CD4-positive, alpha-beta T cell treated with Interleukin-6 at 100 ng/mL for 8 hours (primary cell): ENCODE measurements around the gene ARHGAP20.

Experiments used
- DNase-seq: peaks from one replicate; pipeline ENCODE4 v3.0.0-alpha.2; 2020; ENCODE audit warnings: mixed read lengths, low spot score

The ARHGAP20 gene

DNA sequence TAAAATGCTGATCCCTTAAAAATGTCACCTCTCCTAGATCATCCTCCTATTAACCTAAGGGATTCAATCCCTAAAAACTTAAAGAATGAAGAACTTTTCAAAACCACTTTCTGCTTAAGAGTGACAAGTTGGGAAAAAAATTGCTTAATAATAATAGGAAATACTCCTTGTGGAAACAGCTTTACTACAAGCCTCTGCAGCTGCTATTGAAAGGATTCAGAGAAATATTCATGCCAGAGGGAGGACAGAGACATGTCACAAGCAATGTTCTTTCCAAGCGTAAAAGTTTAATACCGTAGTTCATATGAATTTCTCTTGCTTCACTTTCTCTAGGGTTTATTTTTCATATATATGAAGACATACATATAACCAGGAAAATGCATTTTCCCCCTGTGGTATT is 98.2 kb downstream of the ARHGAP20 start:
- DNase-seq, result no peak

- no peak for DNase-seq
Observed at GRCh38 chr11:110613197-110613918, 98.9 kb downstream of the ARHGAP20 start.

GRCh38 chr11:110606415-110606814 is 105.8 kb downstream of the ARHGAP20 start:
- DNase-seq, result no peak

GRCh38 chr11:110601936-110602335 is 110.3 kb downstream of the ARHGAP20 start:
- DNase-seq, result no peak

DNA sequence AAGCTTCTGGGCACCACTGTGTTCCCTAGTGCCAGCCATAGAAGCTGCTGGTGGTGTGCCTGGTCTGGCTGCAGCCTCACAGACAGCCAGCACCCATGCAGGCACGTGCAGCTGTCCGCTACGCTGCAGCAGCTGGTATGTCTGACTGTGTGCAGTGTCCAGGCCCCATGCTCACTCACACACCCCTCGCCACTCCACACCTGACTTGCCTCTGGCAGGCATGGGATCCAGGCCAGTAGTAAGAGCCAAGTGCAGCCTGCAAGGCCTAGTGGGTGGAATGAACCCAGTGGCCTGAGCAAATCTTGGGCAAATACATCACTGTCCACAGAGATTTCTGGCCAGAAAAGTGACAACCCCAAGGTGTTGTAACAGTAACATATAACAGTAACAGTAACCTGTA is 111.9 kb downstream of the ARHGAP20 start:
- DNase-seq, result no peak

DNA sequence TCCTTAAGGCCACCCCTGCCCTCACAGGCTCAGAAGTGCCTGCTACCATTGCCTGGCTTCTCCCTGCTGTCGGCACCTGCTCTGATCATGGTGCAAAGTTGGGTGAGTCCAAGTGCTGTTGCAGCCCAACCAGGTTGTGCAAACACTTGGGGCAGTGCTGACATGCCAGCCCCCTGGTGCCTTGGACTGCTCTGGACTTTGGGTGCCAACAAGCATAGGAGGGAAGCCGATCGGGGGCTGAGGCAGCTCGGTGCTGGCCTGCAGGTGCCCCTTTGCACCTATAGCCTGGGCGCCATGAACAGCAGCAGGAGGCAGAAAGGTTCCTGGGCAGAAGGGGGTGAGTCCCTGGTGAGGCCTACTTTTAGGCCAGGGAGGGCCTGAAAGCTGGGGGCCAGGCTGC is 113.0 kb downstream of the ARHGAP20 start:
- DNase-seq, result no peak

DNA sequence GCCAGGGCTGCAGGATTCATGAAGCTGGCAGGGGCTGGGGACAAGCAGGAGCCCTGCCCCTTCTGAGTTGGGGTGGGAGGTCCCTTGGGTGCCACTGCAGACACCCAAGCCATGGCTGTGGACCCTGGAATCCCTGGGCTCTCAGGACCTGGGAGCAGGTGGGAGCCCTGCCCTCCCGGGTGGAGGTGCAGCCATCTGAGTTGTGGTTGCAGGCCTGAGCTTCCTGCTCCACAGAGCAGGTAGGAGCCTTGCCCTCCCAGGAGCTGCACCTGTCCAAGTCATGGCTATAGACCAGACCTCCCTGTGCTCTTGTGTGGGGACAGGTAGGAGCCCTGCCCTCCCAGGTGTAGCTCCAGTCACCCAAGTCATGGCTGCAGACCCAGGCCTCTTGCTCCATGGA is 113.5 kb downstream of the ARHGAP20 start:
- no peak for DNase-seq

DNA sequence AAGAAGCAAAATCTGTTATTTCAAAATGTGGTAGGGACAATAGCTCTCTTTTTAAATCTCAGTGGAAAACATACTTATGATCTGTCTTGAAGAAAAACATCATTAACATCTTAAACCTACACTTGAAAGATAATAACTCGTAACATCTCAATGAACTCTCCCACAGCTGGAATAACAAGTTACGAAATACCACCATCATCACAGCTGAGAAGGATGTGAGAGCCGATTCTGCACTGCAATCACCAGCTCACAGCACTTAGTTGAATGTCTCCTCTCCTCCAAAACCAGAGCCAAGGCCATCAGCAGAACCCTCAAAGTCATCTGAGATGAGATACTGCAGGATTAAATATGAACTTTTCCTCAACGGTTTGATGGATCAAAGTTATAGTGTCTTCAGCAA is 124.3 kb downstream of the ARHGAP20 start:
- no peak for DNase-seq

DNA sequence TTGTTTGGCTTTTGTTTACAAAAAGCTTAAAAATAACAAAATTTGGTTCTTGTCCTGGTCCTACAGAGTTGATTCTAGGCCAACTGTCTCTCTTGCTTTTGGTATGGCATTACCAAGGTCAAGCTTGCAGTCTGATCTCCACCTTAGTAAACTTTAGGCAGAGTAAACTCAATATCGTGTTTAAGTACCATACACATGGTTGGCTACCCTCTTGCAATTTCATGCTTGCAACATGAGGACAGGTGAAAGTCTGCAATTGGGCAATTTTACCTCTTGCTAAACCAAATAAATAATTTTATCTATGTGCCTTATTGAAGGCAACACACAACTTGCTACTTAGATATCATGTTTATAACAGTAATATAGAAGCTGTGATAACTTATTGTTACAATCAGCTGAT is 125.1 kb downstream of the ARHGAP20 start:
- no peak for DNase-seq

DNA sequence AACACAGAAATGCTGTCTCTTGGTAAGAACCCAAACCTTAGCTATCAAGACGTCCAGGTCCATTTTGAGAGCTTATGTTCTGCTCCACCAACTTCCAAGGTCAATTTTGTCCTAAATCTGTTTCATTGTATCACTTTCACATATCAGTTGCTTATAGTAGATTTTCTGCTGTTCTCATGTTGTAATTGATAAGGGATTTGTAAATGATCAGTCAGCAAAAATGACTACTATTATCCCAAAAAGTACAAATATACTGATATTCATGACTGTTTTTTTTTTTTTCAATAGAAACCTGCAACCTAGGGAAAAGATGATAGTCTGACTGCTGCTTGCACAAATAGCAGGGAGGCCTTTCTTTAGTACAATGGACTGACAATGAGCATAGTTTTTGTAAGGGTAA is 128.1 kb downstream of the ARHGAP20 start:
- DNase-seq, result no peak

DNA sequence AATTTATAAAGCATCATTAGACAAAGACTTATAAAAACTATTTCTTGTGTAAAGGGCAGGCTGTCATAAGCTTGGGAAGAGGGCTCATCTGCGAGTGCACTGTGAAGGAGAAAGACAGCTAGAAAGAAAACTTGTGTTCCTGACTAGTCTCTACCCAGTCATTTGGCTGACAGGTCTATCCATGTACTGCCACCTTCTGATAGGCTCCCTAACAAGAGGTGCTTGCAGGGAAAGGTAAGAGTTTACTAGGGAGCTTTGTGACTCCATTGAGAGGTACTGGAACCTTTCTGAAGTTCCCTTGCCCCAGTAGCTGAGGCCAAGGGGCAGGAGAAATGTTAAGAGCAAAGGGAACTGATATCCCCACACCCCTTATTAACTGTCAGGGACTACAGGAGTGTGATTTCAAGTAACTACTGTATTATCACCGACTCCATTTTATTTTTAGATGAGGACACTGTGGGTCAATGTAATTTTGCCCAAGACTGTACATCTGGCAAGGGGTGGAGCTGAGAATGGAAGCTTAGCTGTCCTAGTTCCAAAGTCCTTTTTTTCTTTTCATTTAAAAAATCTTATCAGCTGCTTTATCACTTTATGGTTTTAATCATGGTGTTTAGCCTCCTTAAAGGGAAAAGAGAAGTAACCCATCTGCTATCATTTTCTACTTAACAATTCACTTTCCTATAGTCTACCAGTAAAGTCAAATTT is 129.4 kb downstream of the ARHGAP20 start:
- no peak for DNase-seq

DNA sequence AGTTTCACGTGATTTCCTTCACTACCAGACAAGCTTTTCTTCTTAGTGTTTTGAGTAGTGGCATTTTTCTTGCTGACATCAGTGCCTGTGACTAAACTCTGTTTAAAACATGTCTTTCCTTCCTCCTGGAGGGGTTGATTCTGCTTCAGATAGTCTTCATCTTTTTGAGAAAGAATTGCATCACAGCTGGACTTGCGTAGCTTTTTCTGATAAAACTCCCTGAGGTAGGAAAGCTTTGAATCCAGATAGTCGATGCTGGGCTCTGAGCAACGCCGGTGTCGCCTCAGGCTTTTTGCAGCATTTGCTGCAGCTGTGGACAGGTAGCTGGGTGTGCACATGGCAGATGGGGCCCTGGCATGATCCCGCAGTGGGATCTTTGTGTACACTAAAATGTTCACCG is 131.7 kb downstream of the ARHGAP20 start:
- no peak for DNase-seq

GRCh38 chr11:110573411-110573810 is 138.8 kb downstream of the ARHGAP20 start:
- no peak for DNase-seq

- no peak for DNase-seq
Observed at GRCh38 chr11:110571081-110571720, 141.0 kb downstream of the ARHGAP20 start.

DNA sequence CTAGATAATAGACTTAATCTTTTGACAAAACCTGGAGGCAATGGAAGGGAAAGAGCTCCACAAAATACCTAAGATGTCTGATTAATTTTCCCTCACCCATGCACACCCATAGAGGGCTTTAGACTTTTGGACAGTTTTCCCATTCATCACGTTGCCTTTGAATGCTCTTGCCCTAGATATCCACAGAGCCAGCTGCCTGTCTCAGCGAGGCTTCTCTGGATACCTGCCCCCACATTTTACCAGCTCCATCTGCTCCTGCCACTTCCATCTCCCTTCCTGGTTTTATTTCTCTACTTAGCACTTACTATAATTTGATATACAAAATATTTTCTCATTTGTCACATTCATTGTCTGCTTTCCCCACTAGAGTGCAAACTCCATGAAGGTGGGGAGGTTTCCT is 145.7 kb downstream of the ARHGAP20 start:
- no peak for DNase-seq

DNA sequence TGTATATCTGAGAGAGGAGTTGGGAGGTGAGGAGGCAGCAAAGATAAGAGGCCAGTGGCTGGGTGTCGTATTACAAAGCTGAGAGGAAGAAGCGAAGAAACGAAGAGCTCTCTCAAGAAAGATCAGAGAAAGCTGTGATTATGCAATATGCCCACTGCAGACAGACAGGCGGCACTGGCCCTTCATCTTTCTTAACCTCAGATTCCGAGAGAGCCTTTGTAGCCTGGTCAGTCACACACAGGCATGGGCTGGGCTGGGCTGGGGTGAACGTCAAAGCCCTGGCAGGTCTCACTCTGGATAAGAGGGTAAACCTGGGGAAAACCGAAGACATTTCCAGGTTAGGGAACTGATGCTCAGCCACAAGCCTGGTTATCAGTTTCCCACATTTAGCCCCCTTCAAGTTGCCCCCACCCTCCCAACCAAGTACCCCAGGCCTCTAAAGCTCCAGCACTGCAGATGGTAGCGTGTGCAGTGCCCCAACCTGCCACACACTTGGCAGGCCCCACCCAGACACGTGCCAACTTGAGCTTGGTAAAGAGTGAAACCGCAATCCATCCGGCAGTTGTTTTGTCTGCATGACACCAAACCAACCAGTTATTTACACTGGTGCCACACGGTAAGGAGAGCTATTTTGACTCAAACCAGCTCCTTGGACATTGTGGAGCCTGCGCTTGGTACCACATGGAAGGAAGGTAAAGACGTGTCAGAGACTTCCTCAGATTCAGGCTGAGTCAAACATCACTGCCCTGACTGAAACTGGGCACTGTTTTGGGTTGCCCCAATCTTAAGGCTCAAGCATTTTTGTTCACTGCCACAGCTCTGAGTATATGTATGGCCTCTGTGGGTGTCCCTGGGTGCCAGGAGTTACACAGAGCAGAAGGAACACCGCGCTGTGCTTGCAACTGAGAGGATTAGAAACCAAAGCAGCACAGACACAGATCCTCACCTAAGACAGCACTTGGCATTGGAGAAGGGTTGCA is 146.6 kb downstream of the ARHGAP20 start:
- DNase-seq, result no peak

GRCh38 chr11:110564676-110565356 is 147.4 kb downstream of the ARHGAP20 start:
- DNase-seq, result no peak

GRCh38 chr11:110544779-110545178 is 167.5 kb downstream of the ARHGAP20 start:
- DNase-seq, result no peak

- DNase-seq, result no peak
Observed at GRCh38 chr11:110538154-110538553, 174.1 kb downstream of the ARHGAP20 start.

DNA sequence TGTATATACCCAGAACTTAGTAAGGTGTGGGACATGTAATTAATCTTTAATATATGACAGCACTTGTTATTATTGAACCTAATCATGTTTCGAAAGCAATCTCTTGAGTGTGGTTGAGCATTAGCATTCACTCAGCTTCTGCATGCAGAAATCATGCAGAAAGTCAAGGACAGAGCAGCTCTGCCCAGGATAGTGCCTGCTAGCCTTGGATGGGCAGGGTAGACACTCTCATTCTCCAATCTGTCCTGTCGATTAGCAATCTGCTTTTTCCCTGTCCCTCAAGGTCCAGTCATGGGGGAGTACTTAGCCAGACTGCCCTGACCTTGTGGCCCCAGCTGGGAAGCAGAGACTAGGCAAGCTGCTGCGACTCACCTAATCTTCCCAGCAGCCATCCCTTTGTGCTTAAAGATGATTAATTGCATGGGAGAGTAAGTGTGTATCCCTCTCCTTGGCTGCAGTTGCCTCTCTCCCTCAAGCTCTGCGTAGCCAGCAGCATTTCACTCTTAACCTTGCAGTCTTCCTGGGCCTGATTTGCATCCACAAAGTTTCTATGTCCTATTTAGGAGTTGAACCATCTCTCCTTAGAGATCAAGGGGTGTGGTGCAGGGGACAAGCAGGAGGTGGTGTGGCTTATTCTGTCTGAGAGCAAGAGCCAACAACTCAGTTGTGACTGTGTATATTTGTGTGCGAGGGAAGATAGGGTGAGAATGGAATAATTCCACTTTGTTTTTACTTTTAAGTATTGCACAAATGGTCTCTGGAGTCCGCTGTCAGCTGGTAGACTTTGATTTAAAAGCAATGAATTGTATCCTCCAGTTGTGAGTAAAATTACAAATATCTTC is 181.1 kb downstream of the ARHGAP20 start:
- DNase-seq, result no peak

DNA sequence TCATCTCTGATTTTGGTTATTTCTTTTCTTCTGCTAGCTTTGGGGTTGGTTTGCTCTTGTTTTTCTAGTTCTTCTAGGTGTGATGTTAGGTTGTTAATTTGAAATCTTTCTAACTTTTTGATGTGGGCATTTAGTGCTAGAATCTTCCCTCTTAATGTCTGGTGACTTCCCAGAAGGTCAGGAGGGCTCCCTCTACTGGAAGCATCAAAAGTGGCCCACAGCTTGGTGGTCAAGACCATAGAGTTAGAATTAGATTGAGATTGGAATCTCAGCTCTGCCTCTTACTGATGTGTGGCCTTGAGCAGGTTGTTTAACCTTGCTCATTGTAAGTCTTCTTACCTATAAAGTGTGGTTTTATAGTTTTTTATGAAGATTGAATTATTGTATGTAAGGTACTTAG is 183.2 kb downstream of the ARHGAP20 start:
- DNase-seq, result no peak
